ENCODE measurements around the gene S100A6. TPM values are rescaled to one million over a fixed set of nuclear protein-coding genes. Genes with fewer than 3 reads are reported as not detected.

Gene S100A6
- total RNA-seq, 1 donor from 2014 or later, result 754 TPM

DNA sequence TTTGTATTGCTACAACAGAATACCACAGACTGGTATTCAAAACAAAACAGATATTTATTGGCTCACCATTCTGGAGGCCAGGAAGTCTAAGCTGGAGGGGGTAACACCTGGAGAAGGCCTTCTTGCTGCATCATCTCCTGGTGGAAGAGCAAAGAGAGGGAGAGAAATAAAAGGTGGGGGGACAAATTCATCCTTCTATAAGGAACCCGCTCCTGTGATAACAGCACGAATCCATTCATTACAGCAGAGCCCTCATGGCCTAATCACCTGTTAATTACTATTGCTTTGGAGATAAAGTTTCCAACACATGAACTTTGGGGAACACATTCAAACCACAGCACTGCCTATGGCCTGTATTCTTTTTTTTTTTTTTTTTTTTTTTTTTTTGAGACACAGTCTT, 24.4 kb upstream of the S100A6 start:
- no peak for DNase-seq (ENCODE audit: low read depth)
- no peaks in the 10 kb centered on the region for H3K36me3 ChIP-seq (ENCODE audit: control insufficient read depth, insufficient read depth, low read length)
- no peak overlapping the region for H3K4me3 ChIP-seq (ENCODE audit: low read depth, low read length)
- TF ChIP-seq, protein P1, sequence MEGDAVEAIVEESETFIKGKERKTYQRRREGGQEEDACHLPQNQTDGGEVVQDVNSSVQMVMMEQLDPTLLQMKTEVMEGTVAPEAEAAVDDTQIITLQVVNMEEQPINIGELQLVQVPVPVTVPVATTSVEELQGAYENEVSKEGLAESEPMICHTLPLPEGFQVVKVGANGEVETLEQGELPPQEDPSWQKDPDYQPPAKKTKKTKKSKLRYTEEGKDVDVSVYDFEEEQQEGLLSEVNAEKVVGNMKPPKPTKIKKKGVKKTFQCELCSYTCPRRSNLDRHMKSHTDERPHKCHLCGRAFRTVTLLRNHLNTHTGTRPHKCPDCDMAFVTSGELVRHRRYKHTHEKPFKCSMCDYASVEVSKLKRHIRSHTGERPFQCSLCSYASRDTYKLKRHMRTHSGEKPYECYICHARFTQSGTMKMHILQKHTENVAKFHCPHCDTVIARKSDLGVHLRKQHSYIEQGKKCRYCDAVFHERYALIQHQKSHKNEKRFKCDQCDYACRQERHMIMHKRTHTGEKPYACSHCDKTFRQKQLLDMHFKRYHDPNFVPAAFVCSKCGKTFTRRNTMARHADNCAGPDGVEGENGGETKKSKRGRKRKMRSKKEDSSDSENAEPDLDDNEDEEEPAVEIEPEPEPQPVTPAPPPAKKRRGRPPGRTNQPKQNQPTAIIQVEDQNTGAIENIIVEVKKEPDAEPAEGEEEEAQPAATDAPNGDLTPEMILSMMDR (IDR thresholded peaks at IDR 0.05; ENCODE audit: insufficient read depth, low read length, poor library complexity, severe bottlenecking), result no peak
- no peaks in the 10 kb centered on the region for H3K27me3 ChIP-seq (ENCODE audit: control insufficient read depth, insufficient read depth, low read length)

GRCh38 chr1:153557877-153558276, 22.1 kb upstream of the S100A6 start:
- no peak overlapping the region for H3K4me3 ChIP-seq (ENCODE audit: low read depth, low read length)
- DNase-seq (ENCODE audit: low read depth), result no peak
- TF ChIP-seq, protein P1 (IDR thresholded peaks at IDR 0.05; ENCODE audit: insufficient read depth, low read length, poor library complexity, severe bottlenecking), result no peak
- H3K36me3 ChIP-seq (ENCODE audit: control insufficient read depth, insufficient read depth, low read length), result no peaks in the 10 kb centered on the region
- H3K27me3 ChIP-seq (ENCODE audit: control insufficient read depth, insufficient read depth, low read length), result no peaks in the 10 kb centered on the region

DNA sequence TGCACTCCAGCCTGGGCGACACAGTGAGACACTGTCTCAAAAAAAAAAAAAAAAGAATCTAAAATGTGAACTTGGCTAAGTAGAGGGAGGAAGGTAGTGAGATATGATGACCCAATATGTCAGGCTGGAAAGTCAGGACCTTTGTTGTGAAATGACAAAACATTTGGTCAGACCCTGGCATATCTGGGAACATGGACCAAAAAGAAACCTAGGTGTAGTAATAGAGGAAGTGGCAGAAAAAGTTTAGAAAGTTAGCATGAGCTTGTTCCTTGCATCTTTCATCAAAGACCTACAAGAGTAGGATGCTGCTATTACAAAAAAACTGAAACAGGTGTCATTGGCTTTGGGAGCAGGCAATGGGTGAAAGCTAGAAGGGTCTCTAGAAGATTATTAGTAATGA, 20.6 kb upstream of the S100A6 start:
- no peak for DNase-seq (ENCODE audit: low read depth)
- TF ChIP-seq, protein P1 (IDR thresholded peaks at IDR 0.05; ENCODE audit: insufficient read depth, low read length, poor library complexity, severe bottlenecking), result no peak
- no peaks in the 10 kb centered on the region for H3K36me3 ChIP-seq (ENCODE audit: control insufficient read depth, insufficient read depth, low read length)

DNA sequence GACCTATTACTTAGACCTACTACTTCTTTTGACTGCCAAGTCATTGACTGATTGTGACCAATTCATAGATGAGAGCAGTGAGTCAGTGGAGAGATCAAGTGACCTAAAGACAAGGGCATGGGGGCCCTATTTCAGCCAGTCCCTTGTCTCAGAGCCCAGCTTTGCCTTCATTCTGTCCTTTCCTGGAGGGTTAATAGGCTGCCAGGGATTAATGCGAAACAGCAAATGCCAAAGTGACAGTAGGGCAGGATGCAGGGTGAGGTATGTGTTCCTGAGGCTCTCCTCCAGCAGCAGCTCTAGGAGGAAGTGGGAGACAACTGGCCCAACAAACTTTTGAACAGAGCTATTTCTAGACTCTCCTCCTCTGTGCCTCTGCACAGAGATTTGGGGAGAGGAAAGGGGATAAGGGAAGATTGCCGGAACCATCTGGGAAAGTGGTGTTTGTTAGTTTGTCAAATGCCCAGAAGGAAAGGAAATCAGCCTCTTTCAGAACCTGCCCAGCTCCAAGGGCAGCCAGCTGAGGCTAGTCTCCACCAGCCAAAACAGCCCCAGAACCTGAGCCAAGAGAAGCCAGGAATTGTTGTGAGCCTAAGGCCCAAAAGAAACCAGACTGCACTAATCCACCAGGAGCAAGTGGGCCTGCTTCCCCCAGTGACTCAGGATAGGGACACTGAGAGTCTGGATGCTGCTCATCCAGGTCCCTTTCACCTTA, 18.2 kb upstream of the S100A6 start:
- TF ChIP-seq, protein P1 (IDR thresholded peaks at IDR 0.05; ENCODE audit: insufficient read depth, low read length, poor library complexity, severe bottlenecking), result no peak
- DNase-seq (ENCODE audit: low read depth), result no peak
- Histone ChIP-seq H3K4me3 (ENCODE audit: low read depth, low read length) (no peak overlapping the region), H3K36me3 (ENCODE audit: control insufficient read depth, insufficient read depth, low read length) (no peaks in the 10 kb centered on the region), H3K27me3 (ENCODE audit: control insufficient read depth, insufficient read depth, low read length) (no peaks in the 10 kb centered on the region)

More for the DNA sequence above, 20.6 kb upstream of the S100A6 start:
- Histone ChIP-seq H3K4me3 (ENCODE audit: low read depth, low read length) (no peak overlapping the region), H3K27me3 (ENCODE audit: control insufficient read depth, insufficient read depth, low read length) (no peaks in the 10 kb centered on the region)

DNA sequence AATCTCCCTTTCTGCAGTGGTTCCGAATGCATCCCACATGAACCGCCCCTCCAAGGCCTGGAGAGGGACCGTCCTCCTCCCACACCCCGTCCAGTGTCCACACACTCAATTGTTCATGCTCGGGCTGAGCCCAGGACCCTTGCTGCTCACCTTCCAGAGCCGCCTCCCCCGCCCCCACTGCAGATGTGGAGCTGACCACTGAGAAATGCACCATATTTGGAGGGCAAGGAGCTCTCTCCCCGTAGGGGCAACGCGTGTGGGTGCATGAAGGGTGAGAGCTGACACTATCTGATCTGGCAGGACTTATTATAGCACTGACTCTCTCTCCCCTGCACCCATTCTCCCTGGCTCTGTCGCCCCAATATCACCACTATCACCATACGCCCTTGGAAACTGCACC, 17.3 kb upstream of the S100A6 start:
- no peak for DNase-seq (ENCODE audit: low read depth)
- H3K4me3 ChIP-seq (ENCODE audit: low read depth, low read length), result no peak overlapping the region
- H3K27me3 ChIP-seq (ENCODE audit: control insufficient read depth, insufficient read depth, low read length), result no peaks in the 10 kb centered on the region
- no peaks in the 10 kb centered on the region for H3K36me3 ChIP-seq (ENCODE audit: control insufficient read depth, insufficient read depth, low read length)
- TF ChIP-seq, protein P1 (IDR thresholded peaks at IDR 0.05; ENCODE audit: insufficient read depth, low read length, poor library complexity, severe bottlenecking), result no peak

DNA sequence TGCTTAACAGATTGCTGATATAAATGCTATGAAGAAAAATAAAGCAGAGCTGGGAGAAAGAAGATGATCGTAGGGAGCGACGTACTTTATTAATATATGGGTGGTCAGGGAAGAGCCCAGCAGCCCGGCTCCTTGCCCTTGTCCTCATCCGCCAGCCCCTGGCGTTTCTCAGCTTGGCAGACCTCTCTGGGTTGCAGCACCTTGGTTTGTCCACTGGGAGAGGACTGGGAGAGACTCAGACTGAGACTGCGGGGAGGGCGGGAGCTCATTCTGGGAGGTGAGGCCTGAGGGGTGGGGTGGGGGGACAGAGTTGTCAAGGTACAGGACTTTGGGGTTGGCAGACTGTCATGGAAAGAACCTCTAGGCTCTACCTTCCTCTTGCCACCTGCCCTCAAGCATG, 16.5 kb upstream of the S100A6 start:
- Histone ChIP-seq H3K27me3 (ENCODE audit: control insufficient read depth, insufficient read depth, low read length) (no peaks in the 10 kb centered on the region), H3K4me3 (ENCODE audit: low read depth, low read length) (no peak overlapping the region), H3K36me3 (ENCODE audit: control insufficient read depth, insufficient read depth, low read length) (no peaks in the 10 kb centered on the region)
- TF ChIP-seq, protein P1 (IDR thresholded peaks at IDR 0.05; ENCODE audit: insufficient read depth, low read length, poor library complexity, severe bottlenecking), result no peak
- no peak for DNase-seq (ENCODE audit: low read depth)

All from kidney epithelial cell (primary cell).